ENCODE results near the gene TMBIM6. TPM values are rescaled to one million over a fixed set of nuclear protein-coding genes. Genes with fewer than 3 reads are reported as not detected.
A peak's percentile ranks its signal among the peaks of the same experiment; 100 is the strongest.

The TMBIM6 gene
- total and polyA plus RNA-seq, 9 of the 15 experiments (the other 6 are each of a cell fraction or from before 2014, with no cell fraction given), result 147 to 1,288 (median 352) TPM

DNA sequence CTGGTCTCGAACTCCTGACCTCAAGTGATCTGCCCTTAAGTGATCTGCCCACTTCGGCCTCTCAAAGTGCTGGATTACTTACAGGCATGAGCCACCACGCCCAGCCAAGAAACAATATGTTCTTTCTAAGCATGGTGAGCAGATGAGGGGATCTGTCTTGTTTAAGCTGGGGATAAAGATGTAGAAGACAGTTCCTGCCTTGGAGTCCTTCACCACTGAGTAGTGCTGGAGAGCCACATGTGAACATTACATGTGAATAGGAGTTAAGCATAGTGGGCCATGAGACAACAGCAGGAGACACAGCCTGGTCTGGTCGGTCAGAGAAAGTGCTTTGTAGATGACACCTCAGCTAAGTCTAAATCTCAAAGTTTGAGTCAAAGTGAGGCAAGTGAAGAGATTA is 26.0 kb downstream of the TMBIM6 start:
- H4K20me1 ChIP-seq (replicated peaks; ENCODE audit: control insufficient read depth, insufficient read depth, low read length), result 0 out of 2 replicates have a peak, but pooled peaks cover 4% of the 10 kb centered on the region
- FAIRE-seq, result no peak
- intact Hi-C loops (cut with micrococcal nuclease), result no loop called here
- no peak for DNase-seq (ENCODE audit: extremely low read depth in 1 of 4, low spot score in 3 of 4)
- CTCF ChIA-PET (ENCODE audit: low intra/inter-chr PET ratio), result no interaction called here
- no peaks in the 10 kb centered on the region for H3K9me3 ChIP-seq (replicated peaks; ENCODE audit: control insufficient read depth, insufficient read depth, low read depth, low read length)
- H3K36me3 ChIP-seq (ENCODE audit: control insufficient read depth, insufficient read depth, low read length), result peaks cover 27% of the 10 kb centered on the region
- 42% methylated on average over 4 of the region's 4 CpGs for WGBS (ENCODE audit: insufficient coverage, low coverage, missing lambda C conversion rate)
- in situ Hi-C loops (cut with MboI), result no loop called here
- no peak overlapping the region for H3K4me3 ChIP-seq
- no peaks in the 10 kb centered on the region for H3K27me3 ChIP-seq (ENCODE audit: control insufficient read depth in 2 of 2, insufficient read depth in 2 of 2, low read length in 2 of 2)
- no peak overlapping the region for H3K4me2 ChIP-seq (ENCODE audit: insufficient read depth, low read length)
- no peak overlapping the region for H3K27ac ChIP-seq (ENCODE audit: extremely low read depth, low read depth, low read length)
- no peaks in the 10 kb centered on the region for H3K79me2 ChIP-seq (ENCODE audit: control insufficient read depth, insufficient read depth, low read length)
- POLR2A ChIA-PET, result interaction anchor here (0.6 to 2.3 kb wide), 8 partner anchors 10 to 118 kb away, joined by 3 to 13 read pairs (median 3); no protein-coding TSS in a partner anchor
- H3K9me1 ChIP-seq (ENCODE audit: control insufficient read depth, insufficient read depth, low read length), result no peaks in the 10 kb centered on the region
- no peak for TF ChIP-seq ZNF778 (CRISPR knock-in tag; IDR thresholded peaks at IDR 0.05)
- TF ChIP-seq ZNF23 (CRISPR knock-in tag; IDR thresholded peaks at IDR 0.05), result no peak
- no peak for TF ChIP-seq HNRNPLL (IDR thresholded peaks at IDR 0.05; ENCODE audit: low read depth, low read length, poor library complexity, severe bottlenecking)
- 0 out of 4 replicates have a peak, but pooled peaks of 1 of the 2 experiments have one; percentile 14 for TF ChIP-seq RAD21 (CRISPR knock-in tag; conservative IDR thresholded peaks at IDR 0.05 in 1 of 2, IDR thresholded peaks at IDR 0.05 in 1 of 2)
- no peak for TF ChIP-seq ZNF766 (CRISPR knock-in tag; conservative IDR thresholded peaks at IDR 0.05)
- no peak for TF ChIP-seq DDX20 (tag; IDR thresholded peaks at IDR 0.05; ENCODE audit: low read depth)
- TF ChIP-seq ZC3H8 (IDR thresholded peaks at IDR 0.05), result no peak
- no peak for TF ChIP-seq FOXK2 (conservative IDR thresholded peaks at IDR 0.05 in 1 of 2, IDR thresholded peaks at IDR 0.05 in 1 of 2; ENCODE audit: low read depth in 2 of 2)
- TF ChIP-seq ZNF263 (CRISPR knock-in tag; IDR thresholded peaks at IDR 0.05; ENCODE audit: borderline replicate concordance), result no peak
- no peak for TF ChIP-seq JUNB (CRISPR knock-in tag; conservative IDR thresholded peaks at IDR 0.05)
- no peak for TF ChIP-seq YY1 (IDR thresholded peaks at IDR 0.05; ENCODE audit: borderline replicate concordance in 1 of 3, control insufficient read depth in 1 of 3, extremely low read depth in 1 of 3, insufficient read depth in 3 of 3, insufficient read length in 1 of 3, insufficient replicate concordance in 2 of 3, low read depth in 1 of 3, low read length in 2 of 3)
- no peak for TF ChIP-seq STAT5B (CRISPR knock-in tag; IDR thresholded peaks at IDR 0.05)
- peak in 1 of 3 experiments; percentile 13; a peak in 1 of 6 replicates for TF ChIP-seq CTCF (IDR thresholded peaks at IDR 0.05 in 2 of 3, conservative IDR thresholded peaks at IDR 0.05 in 1 of 3; ENCODE audit: insufficient read depth in 2 of 3, low read depth in 1 of 3, low read length in 3 of 3)
- no peak for TF ChIP-seq ZNF140 (CRISPR knock-in tag; IDR thresholded peaks at IDR 0.05)
- TF ChIP-seq DNMT1 (IDR thresholded peaks at IDR 0.05), result no peak
- no peaks in the 10 kb centered on the region for H3K4me1 ChIP-seq (replicated peaks in 1 of 2; ENCODE audit: control insufficient read depth in 2 of 2, insufficient read depth in 2 of 2, low read length in 2 of 2)
- H3K9ac ChIP-seq (ENCODE audit: insufficient read depth in 1 of 2, low read depth in 2 of 2, low read length in 2 of 2), result peak overlapping the region in 1 of 2 experiments; percentile 4; a peak in 1 of 4 replicates
- ATAC-seq, result peak; percentile 29
- BruUV-seq (replicated peaks), result no TSS peak
- H2AFZ ChIP-seq (ENCODE audit: low read depth, low read length), result 0 out of 2 replicates have a peak overlapping the region, but pooled peaks have one; percentile 22

Data from K562 (cell line).